AG08396 (cell line): ENCODE data around the gene PDE8B.

Source experiments
- DNase-seq: peaks from one replicate; pipeline ENCODE4 v3.0.0; 2012; ENCODE audit warnings: low spot score, mixed read lengths

Gene PDE8B

DNA sequence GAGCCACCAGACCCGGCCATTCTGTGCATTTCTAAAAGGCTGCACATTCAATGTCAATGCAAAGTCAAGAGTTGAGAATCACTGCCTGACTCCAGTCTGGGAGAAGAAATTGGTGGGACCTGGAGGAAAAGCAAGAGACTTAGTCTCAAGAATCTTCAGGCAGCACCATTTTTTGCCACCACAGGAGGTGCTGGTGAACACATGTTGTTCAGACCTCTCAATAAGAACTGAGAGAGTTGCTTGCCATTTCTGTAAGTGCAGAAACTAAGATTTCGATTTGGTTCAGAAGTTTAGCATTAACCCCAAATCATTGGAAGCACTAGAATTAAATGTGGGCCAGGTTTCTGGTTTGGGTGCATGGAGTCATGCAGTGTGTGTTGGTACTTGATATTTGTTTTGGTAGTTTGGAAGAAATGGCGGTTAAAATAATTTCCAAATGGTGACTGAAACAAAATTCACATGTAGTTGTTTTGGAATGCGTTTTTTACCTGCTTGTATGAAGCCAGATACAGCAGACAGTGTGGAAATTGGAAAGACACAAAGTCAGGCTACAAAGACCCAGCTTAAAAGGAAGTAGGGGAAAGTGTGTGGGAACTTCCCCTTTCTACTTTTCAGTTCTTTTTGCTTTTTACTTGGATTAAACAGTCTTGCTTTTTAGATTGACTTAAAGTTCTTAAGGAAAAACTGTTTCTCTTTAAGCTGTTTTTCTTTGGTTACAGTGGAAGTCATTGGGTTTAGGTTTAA, 20.4 kb downstream of the PDE8B start:
- no peak for DNase-seq

GRCh38 chr5:77231471-77232138, 21.1 kb downstream of the PDE8B start:
- no peak for DNase-seq

DNA sequence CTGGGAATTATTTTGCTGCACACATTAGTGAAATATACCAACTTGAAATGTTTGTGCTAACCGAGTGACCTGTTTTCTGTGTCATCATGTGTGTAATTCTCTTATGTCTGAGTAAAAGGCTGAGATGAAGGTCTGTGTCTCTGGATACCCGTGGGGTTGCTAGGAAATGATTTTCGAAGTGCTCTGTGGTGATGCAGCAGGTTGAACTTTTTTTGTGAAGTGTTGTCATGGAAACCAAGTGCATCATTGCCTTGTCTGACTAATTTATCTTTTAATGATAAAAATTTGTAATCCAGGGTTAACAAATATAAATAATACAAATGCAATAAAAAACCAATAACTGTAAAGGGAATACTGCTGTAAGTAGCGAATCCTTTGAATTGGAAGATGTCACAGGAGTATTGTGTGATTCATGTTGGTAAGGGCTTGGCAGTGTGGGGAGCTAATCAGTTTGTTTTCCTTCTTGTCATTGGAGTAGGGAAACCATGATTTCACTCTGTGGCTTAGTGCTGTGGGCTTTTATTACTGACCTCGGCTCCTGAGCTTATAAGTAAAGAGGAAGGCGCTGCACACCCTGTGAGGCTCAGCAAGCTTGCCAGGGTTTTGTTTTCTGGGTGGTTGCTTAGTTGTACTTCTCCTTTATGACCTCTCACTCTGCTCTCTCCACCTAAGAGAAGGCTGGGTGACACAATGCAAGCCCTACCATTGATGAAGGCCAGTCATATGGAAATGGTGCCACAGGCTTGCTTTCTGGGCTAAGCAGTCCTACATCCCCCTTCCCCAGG, 22.3 kb downstream of the PDE8B start:
- DNase-seq, result no peak

- DNase-seq, result no peak
Measured at GRCh38 chr5:77235846-77236721, 25.6 kb downstream of the PDE8B start.

GRCh38 chr5:77239126-77239741, 28.8 kb downstream of the PDE8B start:
- peak; percentile 16 for DNase-seq

- DNase-seq, result no peak
Measured at GRCh38 chr5:77241444-77241843, 31.0 kb downstream of the PDE8B start.

DNA sequence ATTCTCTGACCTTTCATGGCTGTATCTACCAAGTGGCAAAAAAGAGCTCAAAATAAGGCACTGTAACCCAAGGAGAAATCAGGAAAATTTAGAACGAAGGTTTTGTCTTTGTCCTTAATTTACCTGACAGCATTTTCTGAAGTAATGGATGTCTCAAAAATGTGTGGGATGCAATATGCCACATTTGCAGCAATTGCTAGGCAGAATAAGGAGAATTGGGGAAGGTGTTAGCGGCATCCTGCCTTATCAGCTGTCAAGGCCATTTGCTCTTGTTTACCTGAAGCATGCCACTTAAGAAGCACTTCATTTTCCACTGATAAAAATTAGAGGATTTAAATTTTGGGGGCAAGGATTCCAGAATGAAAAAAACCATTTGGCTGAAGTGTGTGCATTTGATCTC, 39.0 kb downstream of the PDE8B start:
- DNase-seq, result no peak

GRCh38 chr5:77250021-77250420, 39.5 kb downstream of the PDE8B start:
- DNase-seq, result no peak

GRCh38 chr5:77251921-77252320, 41.4 kb downstream of the PDE8B start:
- no peak for DNase-seq

DNA sequence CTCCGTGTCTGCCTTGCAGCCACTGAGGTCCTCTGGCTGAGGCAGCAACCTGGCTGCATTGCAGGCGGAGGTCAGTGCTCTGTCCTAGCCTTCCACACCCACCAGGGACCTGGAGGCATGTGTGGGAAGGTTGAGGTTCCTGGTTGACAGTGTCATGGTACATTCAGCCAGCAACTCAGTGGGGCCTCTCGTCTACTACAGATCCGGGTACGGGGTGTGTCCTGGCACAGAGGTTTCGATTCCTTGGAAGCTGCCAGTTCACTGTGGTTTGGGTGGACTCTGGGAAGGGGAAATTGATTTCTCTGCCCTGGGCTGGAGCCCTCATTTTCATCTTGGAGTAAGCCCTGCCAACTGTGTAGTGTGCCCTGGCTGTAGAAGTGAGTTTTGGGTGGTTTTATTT, 45.1 kb downstream of the PDE8B start:
- DNase-seq, result no peak

GRCh38 chr5:77256406-77256805, 45.9 kb downstream of the PDE8B start:
- no peak for DNase-seq

DNA sequence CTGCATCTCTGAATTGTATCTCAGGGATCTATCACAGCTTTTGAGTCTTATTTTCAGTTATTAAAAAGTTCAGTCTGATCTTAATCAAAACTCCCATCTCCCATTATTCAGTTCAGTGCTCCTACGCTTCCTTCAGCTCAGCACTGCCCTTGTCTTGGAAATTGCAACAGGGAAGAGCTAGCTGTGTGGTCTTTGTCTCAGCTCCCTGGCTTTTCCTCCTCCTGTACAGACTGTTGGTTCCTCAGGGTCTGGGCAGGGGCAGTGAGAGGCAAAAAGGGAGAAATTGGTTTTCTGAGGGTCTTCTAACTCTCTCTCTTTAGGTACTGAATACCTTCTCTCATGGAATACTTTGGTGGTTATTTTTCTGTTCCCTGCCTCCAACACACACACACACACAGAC, 48.2 kb downstream of the PDE8B start:
- no peak for DNase-seq

DNA sequence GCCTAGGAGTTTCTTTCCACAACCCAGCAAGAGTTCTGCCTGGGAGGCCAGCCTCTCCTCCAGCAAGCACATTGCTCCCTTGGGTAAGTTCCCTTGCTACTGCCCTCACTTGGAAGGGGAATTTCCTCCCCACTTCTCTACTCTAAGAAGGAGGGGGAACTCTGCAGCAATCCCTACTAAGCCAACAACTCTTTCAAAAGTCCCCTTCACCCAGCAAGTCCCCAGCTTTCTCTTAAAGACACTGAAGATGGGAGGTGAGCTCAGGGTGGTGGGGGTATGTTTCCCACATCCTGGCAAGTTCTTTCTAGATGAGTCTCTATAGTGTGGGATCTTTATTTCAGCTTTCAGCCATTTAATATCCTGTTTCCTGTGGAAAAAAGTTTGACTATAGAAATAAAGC, 49.0 kb downstream of the PDE8B start:
- DNase-seq, result no peak

- no peak for DNase-seq
Measured at GRCh38 chr5:77262697-77263096, 52.2 kb downstream of the PDE8B start.

DNA sequence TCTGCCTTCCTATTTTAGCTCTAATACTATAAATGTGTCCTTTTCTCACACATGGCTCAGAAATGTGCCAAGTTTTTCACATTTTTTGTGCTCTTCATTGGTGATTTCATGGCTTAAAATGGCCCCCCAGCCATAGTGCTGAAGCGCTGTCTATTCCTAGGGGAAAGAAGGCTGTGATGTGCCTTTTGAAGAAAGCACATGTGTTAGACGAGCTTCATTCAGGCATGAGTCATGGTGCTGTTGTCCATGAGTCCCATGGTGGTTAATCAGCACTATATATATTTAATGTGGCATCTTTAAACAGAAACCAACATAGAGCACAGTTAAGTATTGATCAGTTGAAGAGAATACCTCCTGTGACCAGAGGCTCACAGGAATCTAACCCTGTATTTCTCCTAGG, 55.8 kb downstream of the PDE8B start:
- DNase-seq, result no peak

DNA sequence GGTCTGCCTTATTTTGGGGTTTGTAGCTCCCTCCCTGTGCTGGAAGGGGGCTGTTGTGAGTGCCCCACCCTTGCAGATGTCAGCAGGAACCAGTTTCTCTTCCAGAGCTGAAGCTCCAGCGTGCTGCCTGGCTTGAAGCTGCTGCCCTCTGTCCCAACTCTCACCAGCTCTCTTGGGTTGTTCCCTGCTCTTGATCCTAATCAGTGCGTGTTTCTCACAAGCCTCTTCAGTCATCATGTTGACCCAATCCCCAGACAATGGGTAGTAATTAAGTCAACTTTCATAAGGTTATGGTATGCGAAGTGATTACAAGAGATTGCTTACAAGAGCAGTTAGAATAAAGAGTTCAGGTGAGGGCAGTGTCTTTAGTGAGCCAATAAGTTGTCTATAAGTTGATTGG, 57.0 kb downstream of the PDE8B start:
- no peak for DNase-seq

GRCh38 chr5:77272206-77272605, 61.7 kb downstream of the PDE8B start:
- DNase-seq, result no peak

DNA sequence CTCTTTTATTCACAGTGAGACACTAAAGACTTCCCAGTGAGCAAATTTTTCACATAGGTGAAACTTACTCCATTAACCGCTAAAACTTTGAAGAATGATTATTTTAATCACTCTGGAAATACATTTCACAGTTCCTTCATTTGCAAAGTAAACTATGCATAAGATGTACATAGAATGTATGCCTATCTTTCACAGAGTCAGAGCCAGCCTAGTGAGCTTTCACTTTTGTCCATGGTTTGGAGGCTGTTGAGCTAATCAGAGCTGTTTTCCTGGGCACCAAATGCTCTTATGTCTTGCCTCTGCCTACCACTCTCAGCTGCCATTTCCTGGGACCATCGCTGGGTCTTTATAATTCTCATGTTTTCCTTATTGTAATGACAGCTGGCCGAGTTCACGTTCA, 67.3 kb downstream of the PDE8B start:
- DNase-seq, result no peak

DNA sequence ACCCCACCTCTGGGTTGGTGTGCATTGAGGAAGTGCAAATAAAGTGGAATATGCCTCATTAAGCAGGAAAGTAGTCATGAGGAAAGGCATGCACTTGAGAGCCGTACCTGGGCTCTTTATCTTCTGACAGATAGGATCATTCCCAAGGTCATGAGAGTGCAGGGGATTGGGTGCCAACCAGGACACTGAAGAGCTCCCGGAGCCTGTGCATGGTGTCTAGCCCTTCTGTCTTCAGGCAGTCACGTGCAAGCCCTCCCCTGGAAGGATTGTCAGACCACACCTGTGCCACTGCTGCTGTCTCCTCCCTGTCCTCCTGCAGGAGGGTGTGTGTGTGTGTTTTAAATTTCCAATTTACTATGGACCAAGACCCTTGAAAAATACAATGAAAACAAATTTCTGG, 69.6 kb downstream of the PDE8B start:
- DNase-seq, result no peak

- no peak for DNase-seq
Measured at GRCh38 chr5:77281969-77282336, 71.5 kb downstream of the PDE8B start.

DNA sequence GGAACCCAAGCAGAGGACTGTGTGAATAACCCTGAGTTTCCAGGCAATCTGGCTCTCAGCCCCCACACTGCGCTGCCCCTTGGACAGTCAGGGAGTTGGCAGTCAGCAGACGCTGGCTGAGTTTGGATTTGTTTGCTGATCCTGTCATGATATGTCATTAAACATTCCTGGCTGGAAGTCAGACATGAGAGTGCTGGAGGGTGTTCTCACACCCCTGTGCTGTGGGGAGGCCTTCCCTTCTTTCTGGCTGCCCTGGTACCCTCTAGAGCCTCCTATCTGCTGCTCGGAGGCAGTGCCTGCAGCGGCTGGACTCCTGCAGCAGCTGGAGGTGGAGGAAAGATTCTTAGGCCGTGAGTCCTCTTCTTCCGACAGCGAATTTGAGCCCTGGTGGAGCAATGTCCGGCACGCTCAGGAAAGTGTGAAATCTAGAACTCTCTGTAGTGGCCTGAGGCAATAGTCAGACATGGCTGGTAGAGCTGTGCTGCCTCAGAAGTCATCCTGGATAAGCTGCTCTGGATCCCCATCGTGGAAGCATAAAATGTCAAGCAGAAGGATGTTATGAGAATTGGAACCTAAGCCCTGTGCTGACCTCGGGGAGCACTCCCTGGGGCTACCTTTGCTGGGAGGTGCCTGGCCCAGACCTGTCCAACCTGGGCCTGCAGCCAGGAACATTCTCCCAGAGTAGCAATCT, 72.0 kb downstream of the PDE8B start:
- DNase-seq, result peak; percentile 71
